ENCODE measurements around the gene PTPRC.

PTPRC gene

GRCh38 chr1:198700016-198700392, 61.2 kb downstream of the PTPRC start:
- peaks cover 6% of the 10 kb centered on the region; the same call in 1 of the 2 replicates for H3K4me1 ChIP-seq (ENCODE audit: control insufficient read depth, insufficient read depth, low read length)
- no peaks in the 10 kb centered on the region for H3K36me3 ChIP-seq (ENCODE audit: control insufficient read depth in 2 of 2, insufficient read depth in 1 of 2, low read length in 2 of 2)
- TF ChIP-seq, protein P1, sequence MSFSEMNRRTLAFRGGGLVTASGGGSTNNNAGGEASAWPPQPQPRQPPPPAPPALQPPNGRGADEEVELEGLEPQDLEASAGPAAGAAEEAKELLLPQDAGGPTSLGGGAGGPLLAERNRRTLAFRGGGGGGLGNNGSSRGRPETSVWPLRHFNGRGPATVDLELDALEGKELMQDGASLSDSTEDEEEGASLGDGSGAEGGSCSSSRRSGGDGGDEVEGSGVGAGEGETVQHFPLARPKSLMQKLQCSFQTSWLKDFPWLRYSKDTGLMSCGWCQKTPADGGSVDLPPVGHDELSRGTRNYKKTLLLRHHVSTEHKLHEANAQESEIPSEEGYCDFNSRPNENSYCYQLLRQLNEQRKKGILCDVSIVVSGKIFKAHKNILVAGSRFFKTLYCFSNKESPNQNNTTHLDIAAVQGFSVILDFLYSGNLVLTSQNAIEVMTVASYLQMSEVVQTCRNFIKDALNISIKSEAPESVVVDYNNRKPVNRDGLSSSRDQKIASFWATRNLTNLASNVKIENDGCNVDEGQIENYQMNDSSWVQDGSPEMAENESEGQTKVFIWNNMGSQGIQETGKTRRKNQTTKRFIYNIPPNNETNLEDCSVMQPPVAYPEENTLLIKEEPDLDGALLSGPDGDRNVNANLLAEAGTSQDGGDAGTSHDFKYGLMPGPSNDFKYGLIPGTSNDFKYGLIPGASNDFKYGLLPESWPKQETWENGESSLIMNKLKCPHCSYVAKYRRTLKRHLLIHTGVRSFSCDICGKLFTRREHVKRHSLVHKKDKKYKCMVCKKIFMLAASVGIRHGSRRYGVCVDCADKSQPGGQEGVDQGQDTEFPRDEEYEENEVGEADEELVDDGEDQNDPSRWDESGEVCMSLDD (tag by site-specific recombination; IDR thresholded peaks at IDR 0.05), result no peak
- TF ChIP-seq HOXC10 (CRISPR knock-in tag; IDR thresholded peaks at IDR 0.05) (no peak), ZFP3 (tag by site-specific recombination; IDR thresholded peaks at IDR 0.05; ENCODE audit: low read depth) (no peak), KLF16 (tag by site-specific recombination; IDR thresholded peaks at IDR 0.05) (no peak), ZNF335 (tag by site-specific recombination; conservative IDR thresholded peaks at IDR 0.05) (no peak), ZFP69B (tag by site-specific recombination; IDR thresholded peaks at IDR 0.05) (no peak), ZNF174 (tag by site-specific recombination; IDR thresholded peaks at IDR 0.05) (no peak), ZNF521 (tag by site-specific recombination; IDR thresholded peaks at IDR 0.05) (no peak)

DNA sequence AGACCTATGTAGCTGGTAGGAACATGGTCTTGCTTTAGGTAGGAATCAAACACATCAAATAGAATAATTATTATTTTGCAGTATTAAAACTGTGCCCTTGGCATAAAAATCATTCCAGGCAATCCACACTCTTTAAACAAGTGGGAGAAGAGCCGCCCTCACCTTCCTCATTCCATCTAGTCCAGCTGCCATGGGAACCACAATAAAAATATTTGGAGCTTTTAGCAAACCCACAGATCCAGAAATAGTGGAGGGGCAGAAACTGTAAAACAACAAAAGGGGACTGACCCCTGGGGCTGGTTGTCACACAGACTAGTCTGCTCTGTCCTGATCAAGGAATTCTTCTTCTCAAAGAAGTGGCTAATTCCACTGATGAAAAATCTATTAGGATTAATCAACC, 61.6 kb downstream of the PTPRC start:
- no peaks in the 10 kb centered on the region for H3K36me3 ChIP-seq (ENCODE audit: control insufficient read depth in 2 of 2, insufficient read depth in 1 of 2, low read length in 2 of 2)
- ChIA-PET POLR2A (no interaction called here), CTCF (interaction anchor here (0.6 to 1.5 kb wide), 8 partner anchors 9 to 146 kb away, joined by 3 to 4 read pairs (median 4); no protein-coding TSS in a partner anchor)
- H3K27ac ChIP-seq (ENCODE audit: extremely low read depth, low read depth, low read length), result no peak overlapping the region
- H3K9me3 ChIP-seq (ENCODE audit: control insufficient read depth, insufficient read depth, low read depth, low read length), result no peaks in the 10 kb centered on the region
- no peak overlapping the region for H3K4me3 ChIP-seq (ENCODE audit: low read depth, low read length)
- peaks cover 6% of the 10 kb centered on the region; the same call in 1 of the 2 replicates for H3K4me1 ChIP-seq (ENCODE audit: control insufficient read depth, insufficient read depth, low read length)
- no peak for TF ChIP-seq GLIS2 (tag by site-specific recombination; IDR thresholded peaks at IDR 0.05)
- TF ChIP-seq, protein P2, sequence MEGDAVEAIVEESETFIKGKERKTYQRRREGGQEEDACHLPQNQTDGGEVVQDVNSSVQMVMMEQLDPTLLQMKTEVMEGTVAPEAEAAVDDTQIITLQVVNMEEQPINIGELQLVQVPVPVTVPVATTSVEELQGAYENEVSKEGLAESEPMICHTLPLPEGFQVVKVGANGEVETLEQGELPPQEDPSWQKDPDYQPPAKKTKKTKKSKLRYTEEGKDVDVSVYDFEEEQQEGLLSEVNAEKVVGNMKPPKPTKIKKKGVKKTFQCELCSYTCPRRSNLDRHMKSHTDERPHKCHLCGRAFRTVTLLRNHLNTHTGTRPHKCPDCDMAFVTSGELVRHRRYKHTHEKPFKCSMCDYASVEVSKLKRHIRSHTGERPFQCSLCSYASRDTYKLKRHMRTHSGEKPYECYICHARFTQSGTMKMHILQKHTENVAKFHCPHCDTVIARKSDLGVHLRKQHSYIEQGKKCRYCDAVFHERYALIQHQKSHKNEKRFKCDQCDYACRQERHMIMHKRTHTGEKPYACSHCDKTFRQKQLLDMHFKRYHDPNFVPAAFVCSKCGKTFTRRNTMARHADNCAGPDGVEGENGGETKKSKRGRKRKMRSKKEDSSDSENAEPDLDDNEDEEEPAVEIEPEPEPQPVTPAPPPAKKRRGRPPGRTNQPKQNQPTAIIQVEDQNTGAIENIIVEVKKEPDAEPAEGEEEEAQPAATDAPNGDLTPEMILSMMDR (tag by site-specific recombination; IDR thresholded peaks at IDR 0.05), result no peak
- no peak for TF ChIP-seq ZNF221 (tag by site-specific recombination; IDR thresholded peaks at IDR 0.05; ENCODE audit: borderline replicate concordance)
- TF ChIP-seq, protein P3, sequence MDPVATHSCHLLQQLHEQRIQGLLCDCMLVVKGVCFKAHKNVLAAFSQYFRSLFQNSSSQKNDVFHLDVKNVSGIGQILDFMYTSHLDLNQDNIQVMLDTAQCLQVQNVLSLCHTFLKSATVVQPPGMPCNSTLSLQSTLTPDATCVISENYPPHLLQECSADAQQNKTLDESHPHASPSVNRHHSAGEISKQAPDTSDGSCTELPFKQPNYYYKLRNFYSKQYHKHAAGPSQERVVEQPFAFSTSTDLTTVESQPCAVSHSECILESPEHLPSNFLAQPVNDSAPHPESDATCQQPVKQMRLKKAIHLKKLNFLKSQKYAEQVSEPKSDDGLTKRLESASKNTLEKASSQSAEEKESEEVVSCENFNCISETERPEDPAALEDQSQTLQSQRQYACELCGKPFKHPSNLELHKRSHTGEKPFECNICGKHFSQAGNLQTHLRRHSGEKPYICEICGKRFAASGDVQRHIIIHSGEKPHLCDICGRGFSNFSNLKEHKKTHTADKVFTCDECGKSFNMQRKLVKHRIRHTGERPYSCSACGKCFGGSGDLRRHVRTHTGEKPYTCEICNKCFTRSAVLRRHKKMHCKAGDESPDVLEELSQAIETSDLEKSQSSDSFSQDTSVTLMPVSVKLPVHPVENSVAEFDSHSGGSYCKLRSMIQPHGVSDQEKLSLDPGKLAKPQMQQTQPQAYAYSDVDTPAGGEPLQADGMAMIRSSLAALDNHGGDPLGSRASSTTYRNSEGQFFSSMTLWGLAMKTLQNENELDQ (tag by site-specific recombination; IDR thresholded peaks at IDR 0.05; ENCODE audit: low read depth), result no peak
- no peak for TF ChIP-seq ZNF654 (tag by site-specific recombination; IDR thresholded peaks at IDR 0.05; ENCODE audit: low read depth)
- no peak for TF ChIP-seq ZNF391 (tag by site-specific recombination; IDR thresholded peaks at IDR 0.05; ENCODE audit: borderline replicate concordance, low read depth)
- no peak for TF ChIP-seq ZNF645 (tag by site-specific recombination; IDR thresholded peaks at IDR 0.05)
- TF ChIP-seq SCRT2 (tag by site-specific recombination; IDR thresholded peaks at IDR 0.05), result no peak
- no peak for TF ChIP-seq ZNF544 (tag by site-specific recombination; IDR thresholded peaks at IDR 0.05)
- no peak for TF ChIP-seq ZNF513 (tag by site-specific recombination; IDR thresholded peaks at IDR 0.05)
- no peak for TF ChIP-seq MZF1 (tag by site-specific recombination; IDR thresholded peaks at IDR 0.05; ENCODE audit: borderline replicate concordance)
- no peak for TF ChIP-seq ZNF560 (tag by site-specific recombination; IDR thresholded peaks at IDR 0.05; ENCODE audit: borderline replicate concordance)
- TF ChIP-seq ZNF214 (tag by site-specific recombination; IDR thresholded peaks at IDR 0.05; ENCODE audit: borderline replicate concordance), result no peak
- TF ChIP-seq, protein P4, sequence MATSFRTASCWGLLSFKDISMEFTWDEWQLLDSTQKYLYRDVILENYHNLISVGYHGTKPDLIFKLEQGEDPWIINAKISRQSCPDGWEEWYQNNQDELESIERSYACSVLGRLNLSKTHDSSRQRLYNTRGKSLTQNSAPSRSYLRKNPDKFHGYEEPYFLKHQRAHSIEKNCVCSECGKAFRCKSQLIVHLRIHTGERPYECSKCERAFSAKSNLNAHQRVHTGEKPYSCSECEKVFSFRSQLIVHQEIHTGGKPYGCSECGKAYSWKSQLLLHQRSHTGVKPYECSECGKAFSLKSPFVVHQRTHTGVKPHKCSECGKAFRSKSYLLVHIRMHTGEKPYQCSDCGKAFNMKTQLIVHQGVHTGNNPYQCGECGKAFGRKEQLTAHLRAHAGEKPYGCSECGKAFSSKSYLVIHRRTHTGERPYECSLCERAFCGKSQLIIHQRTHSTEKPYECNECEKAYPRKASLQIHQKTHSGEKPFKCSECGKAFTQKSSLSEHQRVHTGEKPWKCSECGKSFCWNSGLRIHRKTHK (tag by site-specific recombination; IDR thresholded peaks at IDR 0.05), result no peak
- no peak for TF ChIP-seq OSR2 (tag by site-specific recombination; IDR thresholded peaks at IDR 0.05)
- no peak for TF ChIP-seq GLI2 (tag by site-specific recombination; IDR thresholded peaks at IDR 0.05; ENCODE audit: borderline replicate concordance, low read depth)

More at GRCh38 chr1:198700016-198700392, 61.2 kb downstream of the PTPRC start:
- Histone ChIP-seq H3K27ac (ENCODE audit: extremely low read depth, low read depth, low read length) (no peak overlapping the region), H3K9me3 (ENCODE audit: control insufficient read depth, insufficient read depth, low read depth, low read length) (no peaks in the 10 kb centered on the region), H3K4me3 (ENCODE audit: low read depth, low read length) (no peak overlapping the region)
- ChIA-PET CTCF (interaction anchor here (0.6 to 1.5 kb wide), 12 partner anchors 9 to 1736 kb away, joined by 3 to 6 read pairs (median 4); no protein-coding TSS in a partner anchor), POLR2A (no interaction called here)
